ENCODE measurements around the gene ZNF544. TPM values are rescaled to one million over a fixed set of nuclear protein-coding genes. Genes with fewer than 3 reads are reported as not detected.

ZNF544 gene
- total RNA-seq (10 to 100 TPM; 19.2 to 35.0 (median 23.7) TPM), polyA plus RNA-seq (10 to 100 TPM; 20.6 to 20.7 TPM)
- long read RNA-seq, donor 1, partial matches to known transcripts = 7 of 11 reads
- long read RNA-seq, donor 1, other reads (novel, unspliced or antisense) = 2 of 11 reads
- long read RNA-seq, donor 2, partial matches to known transcripts = 13 of 20 reads
- long read RNA-seq, donor 2, other reads (novel, unspliced or antisense) = 7 of 20 reads
- long read RNA-seq, donor 3, partial matches to known transcripts = 2 of 14 reads
- long read RNA-seq, donor 3, other reads (novel, unspliced or antisense) = 8 of 14 reads

- 1% methylated on average over 62 of the region's 62 CpGs for WGBS, 2 donors
- peaks cover 5 to 23% (median 17%) of the 10 kb centered on the region in 9 donors for H3K4me1 ChIP-seq
- H3K4me3 ChIP-seq = peak within 1 kb of the TSS; percentile 60 to 94 (median 82)
- ATAC-seq = peak; percentile 95 to 99 (median 97)
- H3K27ac ChIP-seq = peak within 1 kb of the TSS; percentile 42 to 95 (median 88)
- peak; percentile 75 to 80 for DNase-seq
- peak in 1 of 9 donors; percentile 25 for TF ChIP-seq CTCF (IDR thresholded peaks at IDR 0.05)
- H3K27me3 ChIP-seq = no peaks in the 10 kb centered on the region
- intact Hi-C loops (cut with DNase I) = loop anchor here in 2 of 10 donors (2.0 to 5.0 kb wide), 3 partner anchors 46 to 76 kb away; partner anchors contain the start of genes ERVK3-1 (in 1 of the 2), ZNF274 (in 1 of the 2) and ZNF8 (in 1 of the 2)
- peaks cover 0 to 42% (median 42%) of the 10 kb centered on the region in 9 donors for H3K36me3 ChIP-seq
- peaks cover 0 to 80% (median 24%) of the 10 kb centered on the region in 11 donors for H3K9me3 ChIP-seq
Measured at GRCh38 chr19:58228585-58229254, at the start of gene ZNF544. ZNF544 (plus strand) TSS chr19:58228914; CDS start chr19:58244024, 15,110 bp downstream.

GRCh38 chr19:58181902-58182576, 46.7 kb upstream of the ZNF544 start:
- intact Hi-C loops (cut with DNase I) = loop anchor here in 5 of 10 donors (2.0 to 10.0 kb wide), 5 partner anchors 47 to 145 kb away; partner anchors contain the start of genes ZNF8 (in 2 of the 5), ERVK3-1 (in 1 of the 5), ZNF544 (in 1 of the 5) and ZSCAN22 (in 1 of the 5)
- peak overlapping the region in 9 of 10 donors; percentile 67 to 98 (median 92) for H3K4me3 ChIP-seq
- peak; percentile 44 to 65 (median 53) for TF ChIP-seq CTCF (IDR thresholded peaks at IDR 0.05)
- H3K4me1 ChIP-seq = peaks cover 0 to 17% (median 6%) of the 10 kb centered on the region in 9 donors
- DNase-seq (peak; percentile 30 to 56), ATAC-seq (peak in 3 of 8 donors; percentile 24 to 33 (median 25))
- H3K36me3 ChIP-seq = peaks cover 0 to 78% (median 37%) of the 10 kb centered on the region in 9 donors
- H3K27me3 ChIP-seq = no peaks in the 10 kb centered on the region
- peak overlapping the region; percentile 63 to 100 (median 100) for H3K27ac ChIP-seq
- peaks cover 4 to 97% (median 87%) of the 10 kb centered on the region in 11 donors for H3K9me3 ChIP-seq
- WGBS, 2 donors = 18 to 39% methylated on average over 4 of the region's 4 CpGs

DNA sequence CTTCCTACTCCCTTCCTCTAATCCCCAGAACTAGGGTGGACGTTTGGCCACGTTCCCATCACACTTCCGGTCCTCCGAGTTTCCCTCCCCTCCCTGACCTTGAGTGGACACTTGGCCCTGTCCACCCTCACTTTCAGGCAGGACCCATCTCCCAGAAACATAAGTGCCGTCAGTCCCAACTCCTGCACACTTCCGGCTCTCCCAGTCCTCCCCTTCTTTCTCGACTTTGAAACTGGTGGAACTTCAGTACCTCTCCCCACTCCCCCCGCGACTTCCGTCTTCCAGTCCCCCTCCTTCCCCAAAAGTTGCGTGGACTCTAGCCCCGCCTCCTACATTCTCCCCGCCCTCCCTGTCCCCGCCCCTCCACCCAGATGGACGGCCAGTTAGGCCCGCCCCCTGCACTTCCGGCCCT, 46.1 kb upstream of the ZNF544 start:
- intact Hi-C loops (cut with DNase I) = loop anchor here in 5 of 10 donors (2.0 to 10.0 kb wide), 5 partner anchors 46 to 145 kb away; partner anchors contain the start of genes ZNF8 (in 2 of the 5), ERVK3-1 (in 1 of the 5), ZNF544 (in 1 of the 5) and ZSCAN22 (in 1 of the 5)
- Histone ChIP-seq H3K9me3 (peaks cover 4 to 97% (median 87%) of the 10 kb centered on the region in 11 donors), H3K27me3 (no peaks in the 10 kb centered on the region), H3K4me3 (peak overlapping the region in 9 of 10 donors; percentile 67 to 98 (median 92)), H3K36me3 (peaks cover 1 to 78% (median 38%) of the 10 kb centered on the region in 9 donors), H3K4me1 (peaks cover 0 to 17% (median 6%) of the 10 kb centered on the region in 9 donors), H3K27ac (peak overlapping the region; percentile 63 to 100 (median 100))
- ATAC-seq (peak in 1 of 8 donors; percentile 10), DNase-seq (peak in 1 of 2 donors; percentile 89)
- 2 to 4% methylated on average over 17 of the region's 17 CpGs for WGBS, 2 donors
- TF ChIP-seq CTCF (IDR thresholded peaks at IDR 0.05) = no peak

Data from heart right ventricle (tissue), 16 donors.